GM23338 (cell line): ENCODE measurements around the gene GNG7. TPM values are rescaled to one million over a fixed set of nuclear protein-coding genes. Genes with fewer than 3 reads are reported as not detected.

Source experiments
- ATAC-seq: fragments of 200-7000 bp; cut with Tn5 transposase; 3 replicates; pipeline ENCODE4 v1.9.1; 2020
- DNase-seq: peaks from one replicate; pipeline ENCODE4 v3.0.0-alpha.2; 2015; ENCODE audit warnings: low spot score
- H2AFZ ChIP-seq: fragments of 200-600 bp; sonication (generic); 2 replicates; pipeline ENCODE4 v1.8.0; 2016; ENCODE audit warnings: antibody characterized with exemption, mild to moderate bottlenecking, moderate library complexity
- H3F3A ChIP-seq: fragments of 200-600 bp; sonication (generic); replicated peaks from 2 replicates; pipeline ENCODE4 v1.8.0; 2017; ENCODE audit warnings: antibody characterized with exemption, mixed run types, low read depth
- H3K27ac ChIP-seq: fragments of 200-600 bp; sonication (generic); 2 replicates; pipeline ENCODE4 v1.6.1; 2016; ENCODE audit warnings: low read depth
- H3K27me3 ChIP-seq: fragments of 200-600 bp; sonication (generic); 2 replicates; pipeline ENCODE4 v1.8.0; 2016; ENCODE audit warnings: mild to moderate bottlenecking, mixed run types, moderate library complexity; ENCODE audit not compliant: insufficient read depth
- H3K36me3 ChIP-seq: fragments of 200-600 bp; sonication (generic); 2 replicates; pipeline ENCODE4 v1.8.0; 2016; ENCODE audit warnings: mild to moderate bottlenecking; ENCODE audit not compliant: insufficient read depth
- H3K4me1 ChIP-seq: fragments of 200-600 bp; sonication (generic); 2 replicates; pipeline ENCODE4 v1.8.0; 2016; ENCODE audit warnings: mild to moderate bottlenecking, moderate library complexity; ENCODE audit not compliant: insufficient read depth
- H3K4me2 ChIP-seq: fragments of 200-600 bp; sonication (generic); 2 replicates; pipeline ENCODE4 v1.7.1; 2017; ENCODE audit warnings: mixed run types
- H3K4me3 ChIP-seq: fragments of 200-600 bp; sonication (generic); 2 replicates; pipeline ENCODE4 v1.6.1; 2016; ENCODE audit warnings: mixed run types
- H3K79me2 ChIP-seq: fragments of 200-600 bp; sonication (generic); replicated peaks from 2 replicates; pipeline ENCODE4 v1.8.0; 2017; ENCODE audit warnings: mild to moderate bottlenecking; ENCODE audit not compliant: insufficient read depth
- H3K9me2 ChIP-seq: fragments of 200-600 bp; sonication (generic); 2 replicates; pipeline ENCODE4 v1.8.0; 2017; ENCODE audit not compliant: insufficient read depth
- H4K20me1 ChIP-seq: fragments of 200-600 bp; sonication (generic); replicated peaks from 2 replicates; pipeline ENCODE4 v1.8.0; 2017; ENCODE audit warnings: mild to moderate bottlenecking; ENCODE audit not compliant: insufficient read depth
- H3K27ac Mint-ChIP-seq: 2 replicates; pipeline ENCODE4 v1.8.0; 2020; ENCODE audit warnings: inconsistent platforms, mild to moderate bottlenecking, moderate library complexity, mixed read lengths
- H3K27me3 Mint-ChIP-seq: 3 replicates; pipeline ENCODE4 v1.8.0; 2022; ENCODE audit warnings: low read depth, mild to moderate bottlenecking, moderate library complexity, mixed read lengths, inconsistent platforms; ENCODE audit not compliant: insufficient read depth, poor library complexity
- H3K36me3 Mint-ChIP-seq: 3 replicates; pipeline ENCODE4 v1.8.0; 2021; ENCODE audit warnings: low read depth, mild to moderate bottlenecking, inconsistent platforms, moderate library complexity, mixed read lengths
- H3K4me1 Mint-ChIP-seq: 3 replicates; pipeline ENCODE4 v1.8.0; 2020; ENCODE audit warnings: mild to moderate bottlenecking, inconsistent platforms, mixed read lengths
- H3K4me3 Mint-ChIP-seq: 3 replicates; pipeline ENCODE4 v1.8.0; 2021; ENCODE audit warnings: moderate library complexity, mild to moderate bottlenecking, inconsistent platforms, mixed read lengths
- H3K9me3 Mint-ChIP-seq: 3 replicates; pipeline ENCODE4 v1.8.0; 2020; ENCODE audit warnings: moderate library complexity, mild to moderate bottlenecking, inconsistent platforms, mixed read lengths
- CREB1 ChIP-seq: fragments of 250-450 bp; sonication (Bioruptor Pico); IDR thresholded peaks from 2 replicates; pipeline ENCODE4 v1.5.0; 2020; ENCODE audit warnings: low read depth, mild to moderate bottlenecking, moderate library complexity
- CTCF ChIP-seq, 2 experiments: fragments of 200-600 bp in 1 of 2; sonication (generic) in 1 of 2; conservative IDR thresholded peaks; 2 replicates each; pipeline versions ENCODE4 v1.5.1 to v1.6.1; 2016 to 2017; ENCODE audit warnings: antibody characterized with exemption in 2 of 2, low read depth in 2 of 2, mild to moderate bottlenecking in 2 of 2, moderate library complexity in 1 of 2
- EZH2 ChIP-seq: fragments of 200-600 bp; sonication (generic); IDR thresholded peaks from one replicate; pipeline ENCODE4 v1.8.0; 2017; ENCODE audit warnings: antibody characterized with exemption, mild to moderate bottlenecking, low read depth; ENCODE audit not compliant: unreplicated experiment
- EZH2phosphoT487 ChIP-seq: fragments of 200-600 bp; sonication (generic); IDR thresholded peaks from one replicate; pipeline ENCODE4 v1.8.1; 2018; ENCODE audit warnings: antibody characterized with exemption; ENCODE audit not compliant: unreplicated experiment
- NANOG ChIP-seq: IDR thresholded peaks from 2 replicates; pipeline ENCODE4 v1.6.1; 2016; ENCODE audit warnings: antibody characterized with exemption, borderline replicate concordance
- POLR2AphosphoS5 ChIP-seq: IDR thresholded peaks from 2 replicates; pipeline ENCODE4 v1.6.1; 2016; ENCODE audit warnings: antibody characterized with exemption, low read depth
- REST ChIP-seq: IDR thresholded peaks from one replicate; pipeline ENCODE4 v1.6.1; 2018; ENCODE audit warnings: antibody characterized with exemption; ENCODE audit not compliant: unreplicated experiment
- ZNF114 ChIP-seq: fragments of 250-450 bp; sonication (Bioruptor Pico); IDR thresholded peaks from 2 replicates; pipeline ENCODE4 v1.5.0; 2020; ENCODE audit warnings: mild to moderate bottlenecking, moderate library complexity
- ZNF331 ChIP-seq: fragments of 250-450 bp; sonication (Bioruptor Pico); IDR thresholded peaks from 2 replicates; pipeline ENCODE4 v1.5.0; 2020; ENCODE audit warnings: low read depth, mild to moderate bottlenecking, moderate library complexity
- ZNF462 ChIP-seq: fragments of 250-450 bp; sonication (Bioruptor Pico); IDR thresholded peaks from 2 replicates; pipeline ENCODE4 v1.5.0; 2020; ENCODE audit warnings: mild to moderate bottlenecking, moderate library complexity
- polyA plus RNA-seq: library from polyadenylated mRNA; unstranded; fragments of >200 nt; fragmentation: Nextera tagmentation; extraction: Ambion mirVana; gene quantifications from 2 replicates; pipeline ENCODE4 v1.2.1, GENCODE V29; 2016
- total RNA-seq: library from RNA; depleted of rRNA; stranded (reverse); fragments of >200 nt; shearing (Covaris generic); gene quantifications from 2 replicates; pipeline ENCODE4 v1.2.3, GENCODE V29; 2014
- TF ChIP-seq, protein P1 (sequence below): IDR thresholded peaks from 2 replicates; pipeline ENCODE4 v1.6.1; 2016; ENCODE audit warnings: antibody characterized with exemption

Gene GNG7
- total and polyA plus RNA-seq, 2 experiments from 2014 or later: 5.1 to 5.4 TPM

GRCh38 chr19:2487090-2487489 is 215.4 kb downstream of the GNG7 start (continued):
- TF ChIP-seq ZNF462 (no peak), EZH2phosphoT487 (no peak), POLR2AphosphoS5 (no peak), ZNF331 (CRISPR knock-in tag) (no peak)

DNA sequence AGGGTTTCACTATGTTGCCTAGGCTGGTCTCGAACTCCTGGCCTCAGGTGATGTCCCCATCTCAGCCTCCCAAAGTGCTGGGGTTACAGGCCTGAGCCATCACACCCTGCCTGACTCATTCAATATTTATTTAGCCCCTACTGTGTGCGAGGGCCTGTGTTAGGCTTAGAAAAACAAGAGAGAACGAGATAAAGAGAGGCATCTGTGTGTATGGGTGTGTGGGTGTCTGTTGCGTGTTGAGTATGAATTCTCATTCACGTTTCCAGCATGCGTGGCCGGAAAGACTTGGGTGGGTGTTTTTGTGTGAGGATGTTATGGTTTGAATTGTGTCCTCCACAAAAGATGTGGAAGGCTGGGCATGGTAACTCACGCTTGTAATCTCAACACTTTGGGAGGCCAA is 217.1 kb downstream of the GNG7 start:
- H3K9me2 ChIP-seq: no peaks in the 10 kb centered on the region
- H3K27me3 Mint-ChIP-seq: peaks cover 39% of the 10 kb centered on the region
- H3K27ac Mint-ChIP-seq: no peak overlapping the region
- DNase-seq: no peak
- H3K36me3 Mint-ChIP-seq: peaks cover 4% of the 10 kb centered on the region; the same call in 2 of the 3 replicates
- no peak overlapping the region for H3K4me2 ChIP-seq
- no peak for ATAC-seq
- no peak overlapping the region for H3K27ac ChIP-seq
- peaks cover 30% of the 10 kb centered on the region for H3K9me3 Mint-ChIP-seq
- H3K4me1 ChIP-seq: peaks cover 6% of the 10 kb centered on the region; the same call in 1 of the 2 replicates
- H3K4me1 Mint-ChIP-seq: peaks cover 4% of the 10 kb centered on the region; the same call in 2 of the 3 replicates
- no peaks in the 10 kb centered on the region for H3K79me2 ChIP-seq
- H3K4me3 ChIP-seq: no peak overlapping the region
- H4K20me1 ChIP-seq: no peaks in the 10 kb centered on the region; the same call in 1 of the 2 replicates
- H3K36me3 ChIP-seq: no peaks in the 10 kb centered on the region
- no peaks in the 10 kb centered on the region for H3F3A ChIP-seq
- no peak overlapping the region for H3K4me3 Mint-ChIP-seq
- peaks cover 44% of the 10 kb centered on the region for H3K27me3 ChIP-seq
- H2AFZ ChIP-seq: no peak overlapping the region
- TF ChIP-seq REST (no peak), ZNF331 (CRISPR knock-in tag) (no peak), EZH2 (no peak), NANOG (no peak), ZNF114 (CRISPR knock-in tag) (no peak), EZH2phosphoT487 (no peak), CREB1 (CRISPR knock-in tag) (no peak), CTCF (conservative IDR thresholded peaks at IDR 0.05; ENCODE audit: low read depth in 2 of 2) (no peak)
- TF ChIP-seq, protein P1, sequence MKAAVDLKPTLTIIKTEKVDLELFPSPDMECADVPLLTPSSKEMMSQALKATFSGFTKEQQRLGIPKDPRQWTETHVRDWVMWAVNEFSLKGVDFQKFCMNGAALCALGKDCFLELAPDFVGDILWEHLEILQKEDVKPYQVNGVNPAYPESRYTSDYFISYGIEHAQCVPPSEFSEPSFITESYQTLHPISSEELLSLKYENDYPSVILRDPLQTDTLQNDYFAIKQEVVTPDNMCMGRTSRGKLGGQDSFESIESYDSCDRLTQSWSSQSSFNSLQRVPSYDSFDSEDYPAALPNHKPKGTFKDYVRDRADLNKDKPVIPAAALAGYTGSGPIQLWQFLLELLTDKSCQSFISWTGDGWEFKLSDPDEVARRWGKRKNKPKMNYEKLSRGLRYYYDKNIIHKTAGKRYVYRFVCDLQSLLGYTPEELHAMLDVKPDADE: no peak
